Measurements from ENCODE around the gene DYNLT2B.
"Not testable (repeated sequence)": the region's sequence is repeated elsewhere in the genome, so short reads cannot be mapped to it uniquely, and the experiment has no call there.

DYNLT2B gene

DNA sequence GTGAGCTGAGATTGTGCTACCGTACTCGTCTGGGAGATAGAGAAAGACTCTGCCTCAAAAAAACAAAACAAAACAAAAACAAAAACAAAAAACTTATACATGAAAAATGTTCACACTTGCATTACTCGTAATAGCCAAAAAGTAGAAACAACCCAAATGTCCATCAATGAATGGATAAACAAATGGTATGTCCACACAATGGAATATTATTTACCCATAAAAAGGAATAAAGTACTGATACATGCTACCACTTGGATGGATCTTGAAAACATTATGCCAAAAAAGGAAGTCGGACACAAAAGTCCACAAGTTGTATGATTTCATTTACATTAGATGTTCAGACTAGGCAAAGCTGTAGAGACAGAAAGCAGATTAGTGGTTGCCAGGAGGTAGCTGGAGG lies 57.3 kb downstream of the DYNLT2B start:
- TF ChIP-seq, protein P1, sequence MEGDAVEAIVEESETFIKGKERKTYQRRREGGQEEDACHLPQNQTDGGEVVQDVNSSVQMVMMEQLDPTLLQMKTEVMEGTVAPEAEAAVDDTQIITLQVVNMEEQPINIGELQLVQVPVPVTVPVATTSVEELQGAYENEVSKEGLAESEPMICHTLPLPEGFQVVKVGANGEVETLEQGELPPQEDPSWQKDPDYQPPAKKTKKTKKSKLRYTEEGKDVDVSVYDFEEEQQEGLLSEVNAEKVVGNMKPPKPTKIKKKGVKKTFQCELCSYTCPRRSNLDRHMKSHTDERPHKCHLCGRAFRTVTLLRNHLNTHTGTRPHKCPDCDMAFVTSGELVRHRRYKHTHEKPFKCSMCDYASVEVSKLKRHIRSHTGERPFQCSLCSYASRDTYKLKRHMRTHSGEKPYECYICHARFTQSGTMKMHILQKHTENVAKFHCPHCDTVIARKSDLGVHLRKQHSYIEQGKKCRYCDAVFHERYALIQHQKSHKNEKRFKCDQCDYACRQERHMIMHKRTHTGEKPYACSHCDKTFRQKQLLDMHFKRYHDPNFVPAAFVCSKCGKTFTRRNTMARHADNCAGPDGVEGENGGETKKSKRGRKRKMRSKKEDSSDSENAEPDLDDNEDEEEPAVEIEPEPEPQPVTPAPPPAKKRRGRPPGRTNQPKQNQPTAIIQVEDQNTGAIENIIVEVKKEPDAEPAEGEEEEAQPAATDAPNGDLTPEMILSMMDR (IDR thresholded peaks at IDR 0.05; ENCODE audit: insufficient read depth, low read depth, low read length, missing control alignments) = no peak
- no peak for DNase-seq (ENCODE audit: low read depth)
- no peak overlapping the region for H3K4me3 ChIP-seq (ENCODE audit: low read length)

DNA sequence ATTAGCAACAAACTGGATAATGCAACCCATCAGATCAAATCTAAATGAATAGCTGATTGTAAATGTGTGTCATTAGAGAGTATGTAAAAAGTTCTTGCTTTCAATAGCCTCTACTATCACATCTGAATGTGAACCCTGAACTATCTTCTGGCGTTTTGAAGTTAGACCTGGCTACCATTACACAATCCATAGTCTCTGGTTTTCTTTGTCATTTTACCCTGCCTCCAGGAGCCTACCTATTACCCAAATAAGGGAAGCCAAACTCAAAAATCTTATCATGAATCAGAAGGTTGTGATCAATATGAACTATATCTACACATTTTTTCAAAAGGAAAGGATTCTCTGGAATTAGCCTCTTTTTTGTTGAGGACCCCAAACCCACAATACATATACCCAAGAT lies 62.3 kb downstream of the DYNLT2B start:
- no peak for DNase-seq (ENCODE audit: low read depth)
- TF ChIP-seq, protein P1 (IDR thresholded peaks at IDR 0.05; ENCODE audit: insufficient read depth, low read depth, low read length, missing control alignments) = no peak
- no peak overlapping the region for H3K4me3 ChIP-seq (ENCODE audit: low read length)

DNA sequence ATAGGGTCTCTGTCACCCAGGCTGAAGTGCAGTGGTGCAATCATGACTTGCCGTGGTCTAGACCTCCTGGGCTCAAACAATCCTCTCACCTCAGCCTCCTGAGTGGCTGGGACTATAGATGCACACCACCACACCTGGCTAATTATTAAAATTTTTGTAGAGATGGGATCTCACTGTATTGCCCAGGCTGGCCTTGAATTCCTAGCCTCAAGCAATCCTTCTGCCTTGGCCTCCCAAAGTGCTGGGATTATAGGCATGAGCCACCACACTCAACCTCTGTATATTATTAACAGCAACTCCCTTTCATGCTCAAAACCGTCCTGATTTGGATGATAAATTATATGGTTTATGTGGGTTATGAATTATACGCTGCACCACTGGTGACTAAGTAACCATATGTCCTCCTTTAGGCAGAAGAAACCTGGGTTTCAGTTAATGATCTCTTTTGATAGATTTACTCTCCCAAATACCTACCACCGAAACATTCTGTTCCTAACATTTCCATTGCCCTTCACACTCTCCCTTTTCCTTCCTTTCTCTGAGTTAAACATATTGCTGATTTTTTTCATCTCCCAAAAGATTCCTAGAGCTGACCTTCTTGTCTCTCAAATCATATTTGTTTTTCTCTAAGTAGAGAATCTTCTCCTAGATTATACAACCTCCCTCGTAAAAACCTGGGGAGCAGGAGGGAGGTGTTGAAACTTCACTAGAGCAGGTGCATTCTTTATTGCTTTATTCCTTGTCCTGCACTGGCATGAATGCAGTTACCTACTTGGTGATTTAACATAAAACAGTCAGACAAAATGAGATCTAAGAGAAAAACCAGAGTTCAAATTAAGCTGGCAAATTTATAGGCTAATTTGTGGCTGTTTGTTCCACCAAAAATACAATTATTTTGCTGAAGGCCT lies 63.4 kb downstream of the DYNLT2B start:
- H3K4me3 ChIP-seq (ENCODE audit: low read length) = no peak overlapping the region
- DNase-seq (ENCODE audit: low read depth) = no peak
- TF ChIP-seq, protein P1 (IDR thresholded peaks at IDR 0.05; ENCODE audit: insufficient read depth, low read depth, low read length, missing control alignments) = no peak

DNA sequence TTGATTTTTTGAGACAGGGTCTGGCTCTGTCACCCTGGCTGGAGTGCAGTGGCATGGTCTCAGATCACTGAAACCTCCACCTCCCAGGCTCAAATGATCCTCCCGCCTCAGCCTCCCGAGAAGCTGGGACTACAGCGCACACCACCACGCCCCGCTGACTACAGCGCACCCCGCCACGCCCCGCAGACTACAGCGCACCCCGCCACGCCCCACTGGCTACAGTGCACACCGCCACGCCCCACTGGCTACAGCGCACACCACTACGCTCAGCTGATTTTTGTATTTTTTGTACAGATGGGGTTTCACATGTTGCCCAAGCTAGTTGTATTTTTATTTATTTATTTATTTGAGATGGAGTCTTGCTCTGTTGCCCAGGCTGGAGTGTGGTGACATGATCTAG lies 66.1 kb downstream of the DYNLT2B start:
- no peak overlapping the region for H3K4me3 ChIP-seq (ENCODE audit: low read length)
- TF ChIP-seq, protein P1 (IDR thresholded peaks at IDR 0.05; ENCODE audit: insufficient read depth, low read depth, low read length, missing control alignments) = no peak
- DNase-seq (ENCODE audit: low read depth) = no peak

DNA sequence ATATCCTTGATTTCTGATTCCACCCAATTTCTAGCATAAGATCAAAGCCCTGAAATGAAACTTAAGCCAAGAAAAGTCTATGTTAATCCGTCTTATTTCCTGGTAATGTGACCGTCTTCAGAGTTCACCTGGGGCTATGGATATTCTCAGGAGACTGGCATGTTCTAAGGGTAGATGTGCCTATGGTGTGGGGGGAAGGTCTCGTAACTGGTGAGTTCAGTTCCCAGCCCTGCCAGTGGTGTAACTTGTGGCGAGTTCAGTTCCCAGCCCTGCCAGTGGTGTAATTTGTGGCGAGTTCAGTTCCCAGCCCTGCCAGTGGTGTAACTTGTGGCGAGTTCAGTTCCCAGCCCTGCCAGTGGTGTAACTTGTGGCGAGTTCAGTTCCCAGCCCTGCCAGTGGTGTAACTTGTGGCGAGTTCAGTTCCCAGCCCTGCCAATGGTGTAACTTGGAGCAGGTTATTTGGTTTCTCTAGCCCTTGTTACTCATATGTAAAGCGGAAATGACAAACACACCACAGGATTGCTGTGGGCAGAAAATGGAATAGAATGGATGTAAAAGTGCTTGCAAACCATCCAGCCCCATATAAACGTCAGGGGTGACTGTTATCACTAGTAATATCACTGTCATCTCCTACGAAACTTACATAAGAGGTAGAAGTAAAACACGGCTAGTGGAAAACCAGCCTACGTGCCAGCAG lies 71.3 kb downstream of the DYNLT2B start:
- no peak overlapping the region for H3K4me3 ChIP-seq (ENCODE audit: low read length)
- DNase-seq (ENCODE audit: low read depth) = peak; percentile 85
- TF ChIP-seq, protein P1 (IDR thresholded peaks at IDR 0.05; ENCODE audit: insufficient read depth, low read depth, low read length, missing control alignments) = no peak

DNA sequence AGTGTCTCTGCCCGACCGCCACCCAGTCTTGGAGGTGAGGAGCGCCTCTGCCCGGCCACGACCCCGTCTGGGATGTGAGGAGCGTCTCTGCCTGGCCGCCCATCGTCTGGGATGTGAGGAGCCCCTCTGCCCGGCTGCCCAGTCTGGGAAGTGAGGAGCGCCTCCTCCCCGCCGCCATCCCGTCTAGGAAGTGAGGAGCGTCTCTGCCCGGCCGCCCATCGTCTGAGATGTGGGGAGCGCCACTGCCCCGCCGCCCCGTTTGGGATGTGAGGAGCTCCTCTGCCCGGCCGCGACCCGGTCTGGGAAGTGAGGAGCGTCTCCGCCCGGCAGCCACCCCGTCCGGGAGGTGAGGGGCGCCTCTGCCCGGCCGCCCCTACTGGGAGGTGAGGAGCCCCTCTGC lies 73.9 kb downstream of the DYNLT2B start:
- DNase-seq (ENCODE audit: low read depth); H3K4me3 ChIP-seq (ENCODE audit: low read length): not testable (repeated sequence)

DNA sequence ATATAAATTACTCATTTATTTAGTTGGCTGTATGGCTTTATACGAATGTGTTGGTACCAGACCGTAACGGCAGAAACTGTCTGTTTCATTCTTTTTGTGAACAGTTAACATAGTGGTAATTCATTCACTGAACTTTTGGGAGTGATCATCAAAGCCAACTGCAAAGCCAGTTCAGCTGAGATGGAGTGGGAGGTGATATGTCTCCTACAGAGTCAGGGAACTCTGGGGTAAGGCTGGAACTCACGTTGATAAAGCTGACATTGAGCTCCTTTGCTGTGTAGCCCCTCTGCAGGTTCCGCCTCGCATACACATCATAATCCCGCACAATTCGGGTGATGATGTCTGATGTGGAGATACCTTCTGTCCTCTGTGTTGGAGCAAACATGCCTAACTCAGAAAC lies 76.3 kb downstream of the DYNLT2B start:
- H3K4me3 ChIP-seq (ENCODE audit: low read length) = no peak overlapping the region
- no peak for DNase-seq (ENCODE audit: low read depth)
- TF ChIP-seq, protein P1 (IDR thresholded peaks at IDR 0.05; ENCODE audit: insufficient read depth, low read depth, low read length, missing control alignments) = no peak

All from epithelial cell of esophagus (primary cell).